Uterus (tissue), 2 donors: Measurements from ENCODE around the gene NSMF.

Experiments used
- CTCF ChIP-seq, 4 experiments: fragments of 200-600 bp in 2 of 4; fragments of 450-650 bp in 2 of 4; sonication (generic) in 2 of 4; IDR thresholded peaks; one replicate each; pipeline ENCODE4 v1.5.1; 2016 to 2019; ENCODE audit warnings: antibody characterized with exemption in 4 of 4, mild to moderate bottlenecking in 2 of 4, moderate library complexity in 1 of 4
- POLR2A ChIP-seq, 2 donors: fragments of 450-650 bp; IDR thresholded peaks; one replicate each; pipeline ENCODE4 v1.6.1; 2016; ENCODE audit warnings: antibody characterized with exemption in 2 of 2, mild to moderate bottlenecking in 1 of 2, moderate library complexity in 1 of 2

GRCh38 chr9:137461663-137462395 lies 2.7 kb upstream of the NSMF start:
- TF ChIP-seq POLR2A (IDR thresholded peaks at IDR 0.05): no peak
- no peak for TF ChIP-seq CTCF (IDR thresholded peaks at IDR 0.05)
